HG02642 (cell line): ENCODE measurements around the gene ARAP3.

Experiments
- ATAC-seq: cut with Tn5 transposase; IDR thresholded peaks from one replicate; pipeline ENCODE4 v1.9.1; 2021; ENCODE audit warnings: mild to moderate bottlenecking; ENCODE audit not compliant: unreplicated experiment, poor library complexity

Gene ARAP3

DNA sequence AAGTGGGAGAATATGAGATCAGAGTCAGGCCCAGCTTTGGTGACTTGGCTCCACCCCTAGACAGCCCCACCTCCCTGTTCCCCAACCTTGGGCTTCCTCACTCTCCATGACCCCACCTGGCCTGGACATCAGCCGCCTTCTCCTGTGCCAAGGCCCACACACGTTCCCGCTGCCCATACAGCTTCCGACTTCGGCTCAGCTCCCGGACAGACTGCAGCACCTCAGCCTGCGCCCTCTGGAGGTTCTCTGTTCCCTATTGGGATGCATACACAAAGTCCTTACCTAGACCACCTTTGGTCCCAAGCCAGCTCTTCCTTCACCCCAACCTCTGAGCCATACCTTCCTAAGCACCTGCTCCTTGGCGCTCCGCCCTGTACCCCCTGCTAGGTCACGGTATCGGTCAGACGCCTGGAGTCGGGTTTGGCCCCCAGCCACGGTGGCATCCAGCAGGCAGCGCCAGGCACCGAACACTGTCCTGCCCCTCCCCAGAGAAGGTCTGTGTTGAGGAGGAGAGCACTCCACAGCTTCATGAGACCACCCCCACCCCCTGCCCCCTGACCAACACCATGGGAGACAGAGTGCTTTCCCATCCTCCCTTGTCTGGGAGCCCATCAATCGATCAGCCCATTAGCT is 32.9 kb downstream of the ARAP3 start:
- no peak for ATAC-seq

DNA sequence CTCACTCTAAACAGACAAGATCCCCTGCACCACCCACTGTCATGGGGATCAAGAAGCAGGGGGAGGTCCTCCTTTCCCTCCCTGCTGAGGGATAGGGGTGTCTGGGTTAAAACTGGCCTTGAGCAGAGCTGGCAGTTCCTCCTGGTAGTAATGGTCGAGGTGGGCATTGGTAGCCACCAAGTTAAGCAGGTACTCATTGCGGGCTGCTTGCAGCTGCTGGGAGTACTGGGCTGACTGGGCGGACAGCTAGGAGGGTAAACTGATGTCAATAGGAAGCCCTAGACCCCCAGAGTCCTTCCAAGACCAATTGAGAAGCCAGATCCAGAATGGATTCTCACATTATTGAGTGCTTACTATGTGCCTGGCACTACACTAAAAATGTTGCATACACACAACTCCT is 34.2 kb downstream of the ARAP3 start:
- ATAC-seq: no peak

DNA sequence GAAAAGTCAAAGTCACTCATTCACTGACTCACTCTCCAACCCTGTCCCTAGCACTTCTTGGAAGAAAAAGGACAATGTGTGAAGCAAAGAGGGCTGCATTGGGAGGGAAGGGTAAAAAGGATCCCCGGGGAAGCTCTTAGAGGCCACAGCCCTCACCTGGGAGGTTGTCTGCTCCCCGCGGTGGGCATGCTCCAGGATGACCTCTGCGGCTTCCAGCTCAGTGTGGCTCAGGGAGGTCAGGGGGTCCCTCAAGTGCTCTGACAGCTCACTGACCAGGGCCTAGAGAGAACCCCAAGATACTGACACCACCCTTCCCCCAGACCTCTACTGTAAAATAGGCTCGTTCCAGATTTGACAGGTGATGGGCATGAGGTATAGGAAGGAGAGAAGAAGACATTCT is 34.8 kb downstream of the ARAP3 start:
- no peak for ATAC-seq

DNA sequence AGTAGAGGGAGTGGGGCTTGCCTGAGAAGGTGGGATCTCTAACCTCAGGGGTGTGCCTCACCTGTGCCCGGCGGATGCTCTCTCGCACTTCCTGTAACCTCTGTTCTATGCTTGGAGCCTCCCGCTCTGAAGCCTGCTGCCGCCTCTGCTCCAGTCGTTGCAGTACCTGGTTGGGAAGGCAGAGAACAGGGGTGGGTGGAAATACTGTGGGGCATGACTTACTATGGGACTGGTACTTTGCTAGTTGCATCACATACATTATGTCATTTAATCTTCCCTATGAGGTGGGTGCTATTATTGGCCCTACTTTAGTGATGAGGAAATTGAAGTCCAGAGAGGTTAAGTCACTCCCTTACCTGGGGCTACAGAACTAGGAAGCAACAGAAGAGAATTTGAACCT is 36.0 kb downstream of the ARAP3 start:
- no peak for ATAC-seq

DNA sequence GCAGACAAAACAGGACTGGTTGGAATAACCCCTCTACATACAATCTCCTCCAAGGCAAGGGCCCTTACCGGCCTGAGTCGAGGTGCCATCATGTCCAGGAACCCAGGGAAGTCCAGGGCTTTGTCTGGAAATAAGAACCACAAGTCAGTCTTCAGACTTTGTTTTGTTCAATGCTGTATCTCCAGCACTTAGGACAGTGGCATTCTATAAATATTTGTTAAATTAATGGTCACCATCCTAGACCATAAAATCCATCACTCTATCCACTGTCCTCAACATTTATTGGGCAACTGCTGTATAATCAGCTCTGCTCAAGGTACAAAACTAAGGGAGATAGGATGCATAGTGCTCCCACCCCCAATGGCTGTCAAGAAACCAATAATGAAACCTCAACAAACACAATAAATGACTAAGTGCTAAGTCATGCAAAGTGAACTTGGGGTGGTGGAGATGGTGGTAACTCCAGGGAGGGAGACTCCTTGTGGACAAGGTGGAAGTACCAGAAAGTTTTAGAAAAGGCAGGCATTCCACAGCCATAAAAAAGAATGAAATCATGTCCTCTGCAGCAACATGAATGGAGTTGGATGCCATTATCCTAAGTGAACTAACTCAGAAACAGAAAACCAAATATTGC is 40.3 kb downstream of the ARAP3 start:
- ATAC-seq: peak; percentile 36

DNA sequence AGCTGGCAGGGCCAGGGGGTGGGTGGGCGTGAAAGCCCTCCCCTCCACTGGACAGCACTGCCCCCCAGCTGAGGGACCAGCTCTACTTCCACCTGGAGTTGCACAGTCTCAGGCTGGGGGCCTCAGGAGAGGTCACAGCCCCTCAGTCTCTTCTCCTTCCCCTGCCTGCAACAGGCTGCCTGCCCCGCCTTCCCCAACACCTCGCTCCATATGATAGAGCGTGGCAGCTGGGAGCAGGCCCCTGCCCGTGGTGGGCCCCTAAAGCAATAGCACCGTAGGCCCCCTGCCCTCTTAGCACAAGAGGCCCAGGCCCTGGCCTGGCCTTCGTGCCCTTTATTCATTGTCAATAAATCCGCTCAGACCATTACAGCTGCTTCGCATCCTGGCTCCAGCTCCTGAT is 41.3 kb downstream of the ARAP3 start:
- no peak for ATAC-seq

DNA sequence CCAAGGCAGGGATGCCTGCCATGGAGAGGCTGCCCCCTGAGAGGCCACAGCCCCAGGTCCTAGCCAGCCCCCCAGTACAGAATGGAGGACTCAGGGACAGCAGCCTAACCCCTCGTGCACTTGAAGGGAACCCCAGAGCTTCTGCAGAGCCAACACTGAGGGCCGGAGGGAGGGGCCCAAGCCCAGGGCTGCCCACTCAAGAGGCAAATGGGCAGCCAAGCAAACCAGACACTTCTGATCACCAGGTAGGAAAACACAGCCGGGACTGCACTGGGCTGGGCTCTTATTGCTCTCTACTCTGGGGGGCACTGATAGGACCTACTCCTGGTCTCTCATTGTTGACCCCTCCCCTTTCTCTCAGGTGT is 42.0 kb downstream of the ARAP3 start:
- no peak for ATAC-seq

DNA sequence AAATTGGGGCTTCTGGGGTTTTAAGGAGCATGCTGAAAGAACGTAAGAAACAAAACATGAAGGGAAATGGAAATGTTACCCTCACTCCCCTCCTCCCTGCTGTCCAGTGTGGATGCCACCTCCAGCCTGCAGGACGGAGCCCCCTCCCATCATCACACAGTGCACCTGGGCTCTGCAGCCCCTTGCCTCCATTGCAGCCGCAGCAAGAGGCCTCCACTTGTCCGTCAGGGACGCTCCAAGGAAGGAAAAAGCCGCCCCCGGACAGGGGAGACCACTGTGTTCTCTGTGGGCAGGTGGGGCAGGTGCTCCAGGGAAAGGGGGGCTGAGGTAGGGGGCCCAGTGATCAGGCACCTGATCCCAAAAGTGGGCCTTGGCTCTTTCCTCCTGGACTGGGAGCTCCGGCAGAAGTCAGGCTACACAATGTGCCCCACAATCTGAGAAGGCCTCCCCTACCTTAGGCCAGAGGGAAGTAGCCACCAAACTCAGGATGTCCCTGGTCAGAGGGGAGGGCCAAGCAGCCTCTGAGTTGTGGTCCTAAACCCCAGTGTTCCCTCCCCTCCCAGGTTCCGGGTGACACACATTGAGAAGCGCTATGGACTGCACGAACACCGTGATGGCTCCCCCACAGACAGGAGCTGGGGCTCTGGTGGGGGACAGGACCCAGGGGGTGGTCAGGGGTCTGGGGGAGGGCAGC is 42.5 kb downstream of the ARAP3 start:
- ATAC-seq: no peak

DNA sequence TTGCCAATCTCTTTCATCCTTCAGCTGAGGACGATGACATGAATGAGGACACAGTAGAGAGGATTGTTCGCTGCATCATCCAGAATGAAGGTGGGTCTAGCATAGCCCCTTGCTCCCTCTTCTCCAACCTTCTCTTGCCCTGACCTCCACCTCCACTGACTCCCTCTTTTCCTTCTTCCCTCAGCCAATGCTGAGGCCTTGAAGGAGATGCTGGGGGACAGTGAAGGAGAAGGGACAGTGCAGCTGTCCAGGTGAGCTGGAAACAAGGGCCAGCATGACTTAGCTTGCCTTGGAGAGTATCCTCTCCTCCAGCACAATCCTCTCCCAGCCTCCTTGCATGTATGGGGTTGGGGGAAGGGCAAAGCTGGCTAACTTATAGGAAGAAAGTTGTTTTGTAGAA is 43.3 kb downstream of the ARAP3 start:
- no peak for ATAC-seq

DNA sequence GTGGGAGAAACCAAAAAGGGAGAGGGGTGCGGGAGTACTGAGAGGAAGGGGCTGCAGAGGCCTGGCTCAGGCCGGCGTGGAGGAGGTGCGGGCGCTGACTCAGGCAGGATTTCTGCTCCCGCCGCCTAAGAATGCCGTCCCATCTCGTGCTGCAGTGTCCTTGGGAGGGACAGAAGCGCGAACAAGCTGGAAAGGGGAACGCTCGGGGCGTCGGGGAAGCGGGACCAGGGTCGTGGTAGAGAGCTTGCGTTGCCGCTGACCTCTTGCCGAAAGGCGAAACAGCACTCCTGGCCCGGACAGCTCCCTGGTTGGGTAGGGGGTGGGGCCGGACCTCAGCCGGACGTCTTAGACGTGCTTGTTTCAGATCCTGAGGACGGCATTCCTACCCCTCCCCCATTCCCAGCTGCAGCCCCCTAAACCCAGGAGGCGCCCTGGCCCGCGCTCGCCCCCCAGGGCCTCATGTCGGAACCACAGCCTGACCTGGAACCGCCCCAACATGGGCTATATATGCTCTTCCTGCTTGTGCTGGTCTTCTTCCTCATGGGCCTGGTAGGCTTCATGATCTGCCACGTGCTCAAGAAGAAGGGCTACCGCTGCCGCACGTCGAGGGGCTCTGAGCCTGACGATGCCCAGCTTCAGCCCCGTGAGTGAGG is 44.1 kb downstream of the ARAP3 start:
- peak; percentile 35 for ATAC-seq

DNA sequence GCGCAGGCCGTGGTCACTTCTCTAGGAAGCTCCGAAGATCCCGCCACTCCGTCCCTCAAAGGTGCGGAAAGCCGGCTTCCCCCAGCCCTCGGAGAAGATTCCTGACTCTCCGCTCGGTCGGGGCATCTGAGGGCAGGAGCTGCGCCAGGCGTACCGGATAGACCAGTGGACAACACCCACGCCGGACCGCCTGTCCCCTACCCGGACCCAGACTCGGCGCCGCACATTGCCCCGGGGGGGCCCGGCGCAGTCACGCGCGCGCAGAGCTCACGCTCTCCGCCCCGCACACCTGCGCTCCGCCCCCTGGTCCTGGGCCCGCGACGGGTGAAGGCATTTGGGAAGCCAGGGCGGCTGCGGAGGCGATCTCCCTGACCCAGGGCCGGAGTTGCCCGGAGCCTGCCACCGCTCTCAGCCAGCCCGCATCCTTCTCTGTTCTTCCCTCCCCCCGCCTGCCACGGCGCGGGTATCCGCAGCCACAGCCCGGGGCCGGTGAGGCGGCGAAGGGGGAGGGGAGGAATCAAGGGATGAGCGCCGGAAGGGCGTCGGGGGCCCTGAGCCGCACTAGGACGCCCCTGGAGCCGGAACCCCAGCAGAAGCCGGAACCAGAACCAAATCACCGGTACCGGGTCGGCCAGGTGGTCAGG is 44.8 kb downstream of the ARAP3 start:
- peak; percentile 36 for ATAC-seq

DNA sequence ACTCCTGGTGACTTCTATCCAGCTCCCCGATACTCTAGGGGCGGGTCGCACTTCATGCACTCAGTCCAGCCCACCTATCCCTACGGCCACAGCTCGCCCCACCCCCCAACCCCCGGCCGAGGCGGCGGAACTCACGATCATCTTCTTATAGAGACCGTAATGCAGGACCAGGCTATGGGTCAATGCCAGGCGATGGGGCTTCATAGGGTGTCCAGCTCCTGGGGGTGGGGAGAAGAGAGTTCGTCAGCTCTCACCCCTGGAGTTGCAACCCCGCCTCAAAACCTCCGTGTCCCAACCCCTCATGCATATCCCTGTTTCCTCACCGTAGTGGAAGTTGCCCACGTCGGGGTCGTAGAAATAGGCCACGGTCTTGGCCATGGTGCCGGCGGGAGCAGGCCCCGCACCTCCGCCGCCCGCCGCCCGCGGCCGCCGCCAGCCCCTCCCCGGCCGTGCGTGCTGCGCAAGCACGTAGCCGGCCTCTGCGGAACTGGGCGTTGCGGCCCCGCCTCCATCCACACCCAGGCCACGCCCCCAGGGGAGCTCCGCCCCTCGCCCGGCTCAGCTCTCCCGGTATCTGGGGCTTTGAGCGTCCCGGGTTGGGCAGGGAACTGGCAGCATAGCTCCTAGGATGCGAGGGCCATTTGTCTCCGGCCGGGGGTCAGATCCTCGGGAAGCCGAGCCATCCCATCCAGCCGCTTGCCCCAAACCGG is 45.5 kb downstream of the ARAP3 start, which contains the start of the genes HDAC3 and RELL2:
Gene HDAC3, minus strand, starts transcription at position 437 of the 710 bp plus-strand sequence. Its CDS starts 59 bp downstream, at position 378.
Gene RELL2, plus strand, starts transcription at position 585 of the 710 bp plus-strand sequence. CDS start 1,229 bp downstream, outside the sequence.
- ATAC-seq: peak; percentile 79

DNA sequence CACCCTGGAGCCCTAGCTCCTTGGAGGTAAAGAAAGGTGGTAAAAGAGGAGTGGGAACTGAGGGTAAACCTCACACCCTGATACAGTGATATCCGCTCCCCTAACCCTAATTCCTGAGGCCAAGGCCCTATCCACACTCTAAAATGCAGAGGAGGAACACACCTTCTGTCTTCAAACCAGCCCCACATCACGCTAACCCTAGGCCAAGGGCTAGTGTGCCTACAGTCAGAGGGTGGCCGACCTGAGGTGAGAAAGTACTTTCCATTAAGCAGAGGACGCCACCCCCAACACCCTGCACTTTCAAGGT is 46.0 kb downstream of the ARAP3 start:
- no peak for ATAC-seq

DNA sequence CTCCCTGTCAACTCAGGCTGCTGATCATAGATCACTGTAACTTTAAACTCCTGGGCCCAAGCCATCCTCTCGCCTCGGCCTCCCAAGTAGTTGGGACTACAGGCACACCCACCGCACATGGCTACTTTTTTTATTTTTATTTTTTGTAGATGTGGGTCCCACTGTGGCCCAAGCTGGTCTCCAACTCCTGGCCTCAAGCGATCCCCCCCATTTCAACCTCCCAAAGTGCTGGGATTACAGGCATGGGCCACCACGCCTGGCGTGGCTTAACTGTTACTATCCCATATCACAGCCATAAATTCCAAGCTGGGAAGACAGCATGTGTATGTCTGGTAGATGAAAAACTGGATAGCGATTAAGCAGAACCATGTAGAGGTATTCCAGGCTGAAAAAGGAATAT is 46.4 kb downstream of the ARAP3 start:
- ATAC-seq: no peak

DNA sequence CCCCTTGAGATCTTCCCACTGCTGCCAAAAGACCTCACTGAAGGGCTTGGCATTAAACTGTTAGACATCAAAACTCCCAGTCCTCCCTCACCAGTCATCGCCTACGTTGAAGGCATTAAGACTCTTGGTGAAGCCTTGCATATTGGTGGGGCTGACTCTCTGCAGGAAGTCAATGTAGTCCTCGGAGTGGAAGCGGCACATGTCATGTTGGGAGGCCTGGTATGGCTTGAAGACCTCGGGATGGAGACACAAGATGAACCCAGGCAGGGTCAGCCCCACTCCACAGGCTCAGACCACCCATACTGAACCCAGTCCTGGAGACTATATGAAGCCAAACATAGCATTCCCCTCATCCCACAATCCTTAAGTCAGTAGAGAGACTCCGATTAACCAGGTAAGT is 47.3 kb downstream of the ARAP3 start:
- no peak for ATAC-seq

DNA sequence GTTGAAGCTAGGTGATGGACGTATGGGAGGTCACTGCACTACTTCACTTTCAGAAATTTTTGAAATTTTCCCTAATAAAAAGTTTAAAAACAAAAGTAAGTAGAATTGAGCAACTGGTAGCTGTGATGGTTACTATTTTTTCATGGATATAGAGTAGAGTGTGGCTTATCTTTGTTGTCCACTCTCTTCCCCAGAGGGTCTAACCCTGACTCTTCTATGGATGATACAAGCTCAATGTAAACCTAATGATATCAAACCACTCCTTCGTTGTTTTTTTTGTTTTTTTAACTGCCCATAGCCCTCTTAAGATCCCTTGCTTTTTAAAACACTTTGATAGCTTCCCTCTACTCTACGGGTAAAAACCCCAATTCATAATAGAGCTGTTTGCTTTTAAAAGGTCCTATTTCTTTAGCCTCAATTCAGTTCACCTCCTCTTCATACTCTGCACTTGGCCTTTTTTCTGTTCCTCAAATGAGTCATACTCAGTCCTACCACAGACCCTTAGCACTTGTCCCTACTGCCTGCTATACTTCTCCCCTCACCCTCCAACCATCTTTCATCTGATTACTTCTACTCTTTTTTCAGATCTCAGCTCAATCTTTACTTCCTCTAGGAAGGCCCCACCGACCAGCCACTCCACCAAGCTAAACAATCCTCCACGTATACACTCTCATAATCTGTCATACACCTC is 48.0 kb downstream of the ARAP3 start:
- peak; percentile 51 for ATAC-seq

DNA sequence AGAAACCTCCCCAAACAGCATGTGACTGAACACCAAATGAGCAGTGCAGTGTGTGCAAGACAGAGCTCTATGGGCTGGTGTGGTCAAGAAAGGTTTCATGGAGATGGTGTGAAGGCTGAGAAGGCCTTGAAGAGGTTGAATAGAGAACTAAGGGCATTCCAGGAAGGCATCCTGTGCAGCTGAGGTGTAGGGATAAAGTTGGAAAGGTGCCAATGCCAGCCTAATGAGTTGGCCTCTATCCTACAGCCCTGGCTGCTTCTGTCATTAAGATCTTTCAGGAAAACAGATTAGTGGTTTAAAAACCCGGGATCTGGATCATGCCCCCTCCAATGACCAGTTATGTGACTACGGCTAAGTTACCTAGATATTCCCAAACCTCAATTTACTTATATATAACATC is 49.4 kb downstream of the ARAP3 start:
- no peak for ATAC-seq

DNA sequence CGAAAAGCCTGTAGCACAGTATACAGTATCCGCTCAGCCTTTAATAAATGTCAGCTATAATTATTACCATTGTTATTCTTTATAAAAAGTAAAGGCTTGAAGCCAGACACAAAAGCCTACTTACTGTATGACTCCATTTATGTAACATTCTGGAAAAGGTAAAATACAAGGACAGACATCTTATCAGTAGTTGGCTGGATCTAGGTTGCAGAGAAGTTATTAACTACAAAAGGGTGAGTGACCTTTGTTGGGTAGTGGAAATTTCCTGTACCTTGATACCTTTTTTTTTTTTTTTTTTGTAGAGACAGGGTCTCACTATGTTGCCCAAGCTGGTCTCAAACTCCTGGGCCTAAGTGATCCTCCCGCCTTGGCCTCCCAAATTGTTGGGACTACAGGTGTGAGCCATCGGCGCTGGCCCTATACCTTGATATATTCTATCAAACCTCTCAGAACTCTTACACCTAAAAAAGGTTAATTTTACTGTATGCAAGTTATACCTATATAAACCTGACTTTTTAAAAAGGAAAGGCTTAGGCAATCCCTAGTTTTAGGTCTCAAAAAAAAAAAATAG is 51.4 kb downstream of the ARAP3 start:
- no peak for ATAC-seq

DNA sequence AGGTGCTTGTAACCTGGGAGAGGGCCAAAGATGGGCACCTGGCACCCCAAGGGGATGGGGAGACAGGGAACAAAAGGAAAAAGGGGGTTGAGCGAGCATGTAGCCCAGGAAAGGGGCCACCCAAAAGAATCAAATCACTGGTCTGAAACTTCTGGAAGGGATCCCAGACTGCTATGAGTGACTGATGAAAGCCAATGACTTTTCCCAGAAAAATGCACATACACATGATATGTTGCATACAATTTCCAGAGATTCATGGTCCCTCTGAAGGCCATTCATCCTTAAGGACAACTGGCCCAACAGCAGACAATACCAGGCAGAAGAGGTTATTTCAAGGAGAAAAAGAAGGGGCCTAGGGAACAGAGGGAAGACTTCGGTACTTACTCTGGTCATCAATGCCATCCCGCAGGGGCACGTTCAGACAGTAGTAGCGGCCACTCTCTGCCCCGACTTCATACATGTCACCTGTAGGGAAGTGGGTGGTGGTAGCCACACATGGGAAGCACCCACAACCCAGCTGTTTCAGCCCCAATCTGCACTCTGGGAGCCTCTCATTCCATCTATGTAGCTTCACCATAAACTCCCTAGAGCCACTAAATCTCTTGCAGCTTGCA is 53.7 kb downstream of the ARAP3 start:
- no peak for ATAC-seq
